Naive thymus-derived CD4-positive, alpha-beta T cell (primary cell): Measurements from ENCODE around the gene REX1BD. TPM values are rescaled to one million over a fixed set of nuclear protein-coding genes. Genes with fewer than 3 reads are reported as not detected.

Experiments used
- ATAC-seq: fragments of 150-1000 bp; cut with Tn5 transposase; 2 replicates; pipeline ENCODE4 v1.10.0; 2021; ENCODE audit warnings: mild to moderate bottlenecking, moderate library complexity
- CTCF ChIA-PET: fragments of 350-600 bp; sonication (Branson Sonifier 250); formaldehyde crosslinking; loops from one replicate; lab custom pipeline; 2021; ENCODE audit warnings: antibody characterized with exemption; lab: Charles Lee
- POLR2A ChIA-PET: fragments of 350-600 bp; sonication (Branson Sonifier 250); formaldehyde crosslinking; loops from one replicate; lab custom pipeline; 2021; ENCODE audit warnings: antibody characterized with exemption, inconsistent platforms; lab: Charles Lee
- DNase-seq, 9 donors: peaks; one replicate each; pipeline versions ENCODE4 v3.0.0 to v3.0.0-alpha.2; 2020 to 2022; ENCODE audit warnings: mixed read lengths in 1 of 9
- H3K27ac ChIP-seq: one replicate; pipeline ENCODE4 v1.7.0; 2013; ENCODE audit warnings: mild to moderate bottlenecking, low read depth, low read length, moderate library complexity
- H3K27me3 ChIP-seq, 2 donors: one replicate each; pipeline ENCODE4 v1.7.0; 2013; ENCODE audit warnings: low read length in 2 of 2, mild to moderate bottlenecking in 2 of 2, moderate library complexity in 2 of 2; ENCODE audit not compliant: control insufficient read depth in 2 of 2, insufficient read depth in 2 of 2
- H3K36me3 ChIP-seq, 3 experiments: 1 replicate in 2 of 3; 2 replicates in 1 of 3; pipeline ENCODE4 v1.7.0; 2013; ENCODE audit warnings: low read length in 3 of 3, mild to moderate bottlenecking in 3 of 3, moderate library complexity in 1 of 3; ENCODE audit not compliant: insufficient read depth in 3 of 3, control insufficient read depth in 2 of 3
- H3K4me1 ChIP-seq, 2 donors: one replicate each; pipeline ENCODE4 v1.7.0; 2013; ENCODE audit warnings: low read length in 2 of 2, mild to moderate bottlenecking in 2 of 2, moderate library complexity in 1 of 2; ENCODE audit not compliant: control insufficient read depth in 2 of 2, insufficient read depth in 2 of 2
- H3K4me3 ChIP-seq: 2 replicates; pipeline ENCODE4 v1.7.0; 2013; ENCODE audit warnings: mild to moderate bottlenecking, low read length
- H3K9me3 ChIP-seq, 3 experiments: 1 replicate in 2 of 3; 2 replicates in 1 of 3; pipeline ENCODE4 v1.7.0; 2013; ENCODE audit warnings: low read length in 3 of 3; ENCODE audit not compliant: control insufficient read depth in 2 of 3
- H3K27ac Mint-ChIP-seq, 9 donors: one replicate each; pipeline ENCODE4 v1.8.0; 2020 to 2022; ENCODE audit warnings: mixed read lengths in 9 of 9, mild to moderate bottlenecking in 8 of 9, moderate library complexity in 5 of 9, inconsistent platforms in 2 of 9
- H3K27me3 Mint-ChIP-seq, 5 donors: one replicate each; pipeline ENCODE4 v1.8.0; 2021 to 2022; ENCODE audit warnings: mixed read lengths in 5 of 5, mild to moderate bottlenecking in 1 of 5
- H3K36me3 Mint-ChIP-seq, 5 donors: one replicate each; pipeline ENCODE4 v1.8.0; 2020 to 2022; ENCODE audit warnings: mixed read lengths in 5 of 5, mild to moderate bottlenecking in 3 of 5, inconsistent platforms in 1 of 5
- H3K4me1 Mint-ChIP-seq, 7 donors: one replicate each; pipeline ENCODE4 v1.8.0; 2020 to 2022; ENCODE audit warnings: mixed read lengths in 7 of 7, mild to moderate bottlenecking in 3 of 7, inconsistent platforms in 1 of 7
- H3K4me3 Mint-ChIP-seq, 10 donors: one replicate each; pipeline ENCODE4 v1.8.0; 2020 to 2022; ENCODE audit warnings: mild to moderate bottlenecking in 10 of 10, mixed read lengths in 10 of 10, moderate library complexity in 6 of 10, inconsistent platforms in 2 of 10
- H3K9me3 Mint-ChIP-seq, 11 donors: one replicate each; pipeline ENCODE4 v1.8.0; 2020 to 2022; ENCODE audit warnings: mixed read lengths in 11 of 11, mild to moderate bottlenecking in 4 of 11, inconsistent platforms in 1 of 11, moderate library complexity in 1 of 11
- intact Hi-C, 2 donors: fragments of 100-400 bp; cut with micrococcal nuclease; formaldehyde crosslinking; loops; one replicate each; pipeline ENCODE4 v1.15.1; 2023
- polyA plus RNA-seq, 2 donors: library from polyadenylated mRNA; unstranded; fragments of 300-500 nt; fragmentation: Illumina TruSeq; gene quantifications; one replicate each; pipeline ENCODE4 v1.2.3, GENCODE V29; 2021
- total RNA-seq, 6 experiments: library from RNA in 5 of 6; stranded (reverse) in 5 of 6; gene quantifications; 1 replicate in 5 of 6; 2 replicates in 1 of 6; pipeline ENCODE4 v1.2.3 and lab custom pipeline; 2021 to 2026

REX1BD gene
- total and polyA plus RNA-seq, 7 experiments from 2014 or later, result 83.9 to 197 (median 151) TPM

DNA sequence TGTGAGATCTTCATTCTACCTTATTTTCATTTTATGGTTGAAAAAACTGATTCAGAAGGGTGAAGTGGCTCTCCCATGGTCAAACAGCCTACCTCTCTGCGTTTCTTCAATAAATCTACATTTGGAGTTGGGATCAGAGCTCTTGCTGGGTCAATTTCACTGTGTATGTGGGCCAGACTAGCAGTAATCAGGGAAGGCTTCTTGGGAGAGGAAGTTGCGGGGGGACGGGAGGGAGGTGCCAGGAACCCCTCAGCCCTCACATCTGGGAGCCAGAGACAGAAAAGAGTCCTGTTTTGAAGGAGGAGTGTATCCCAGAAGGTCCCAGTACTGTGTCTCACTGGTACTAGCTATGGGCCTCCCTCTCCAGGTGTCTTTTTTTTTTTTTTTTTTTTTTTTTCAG is 30.0 kb upstream of the REX1BD start:
- Mint-ChIP-seq H3K36me3 (peaks cover 0 to 13% (median 3%) of the 10 kb centered on the region in 5 donors), H3K27ac (peak overlapping the region; percentile 87 to 97 (median 95)), H3K27me3 (no peaks in the 10 kb centered on the region), H3K4me3 (peak overlapping the region; percentile 83 to 93 (median 91)), H3K4me1 (peaks cover 6 to 25% (median 23%) of the 10 kb centered on the region in 7 donors), H3K9me3 (peaks cover 0 to 2% (median 0%) of the 10 kb centered on the region in 11 donors)
- H3K4me3 ChIP-seq, result peak overlapping the region; percentile 84
- ATAC-seq, result no peak
- no peaks in the 10 kb centered on the region for H3K27me3 ChIP-seq
- ChIA-PET POLR2A (interaction anchor here (0.6 to 2.6 kb wide), 12 partner anchors 8 to 389 kb away, joined by 4 to 47 read pairs (median 10); partner anchors contain the start of genes COPE, DDX49, ELL and FKBP8), CTCF (interaction anchor here (1.0 to 2.1 kb wide), 5 partner anchors 13 to 288 kb away, joined by 3 to 11 read pairs (median 7); partner anchors contain the start of gene UBA52)
- peaks cover 0 to 22% (median 7%) of the 10 kb centered on the region in 3 experiments for H3K36me3 ChIP-seq
- peak overlapping the region; percentile 95 for H3K27ac ChIP-seq
- no peaks in the 10 kb centered on the region for H3K9me3 ChIP-seq
- H3K4me1 ChIP-seq, result peaks cover 13 to 15% of the 10 kb centered on the region in 2 donors
- no peak for DNase-seq
- intact Hi-C loops, result no loop called here

DNA sequence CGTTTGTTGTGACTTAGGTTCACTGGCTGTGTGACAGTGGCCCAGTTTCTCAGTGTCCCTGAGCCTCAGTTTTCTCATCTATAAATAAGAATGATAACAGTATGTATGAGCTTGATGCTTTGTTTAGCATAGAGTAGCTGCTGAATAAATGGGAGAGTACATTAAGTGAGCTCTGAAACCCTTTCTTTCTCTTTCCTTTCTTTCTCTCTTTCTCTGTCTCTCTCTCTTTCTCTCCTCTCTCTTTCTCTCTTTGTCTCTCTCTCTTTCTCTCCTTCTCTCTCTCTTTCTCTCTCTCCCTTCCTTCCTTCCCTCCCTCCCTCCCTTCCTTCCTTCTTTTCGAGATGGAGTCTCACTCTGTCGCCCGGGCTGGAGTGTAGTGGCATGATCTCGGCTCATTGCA is 28.9 kb upstream of the REX1BD start:
- Histone ChIP-seq H3K4me3 (no peak overlapping the region), H3K27ac (peak overlapping the region; percentile 95), H3K36me3 (peaks cover 0 to 32% (median 9%) of the 10 kb centered on the region in 3 experiments), H3K4me1 (peaks cover 13 to 15% of the 10 kb centered on the region in 2 donors), H3K27me3 (no peaks in the 10 kb centered on the region), H3K9me3 (no peaks in the 10 kb centered on the region)
- intact Hi-C loops, result no loop called here
- Mint-ChIP-seq H3K4me1 (peaks cover 6 to 25% (median 23%) of the 10 kb centered on the region in 7 donors), H3K9me3 (peaks cover 0 to 2% (median 0%) of the 10 kb centered on the region in 11 donors), H3K4me3 (peak overlapping the region; percentile 83 to 93 (median 91)), H3K27me3 (no peaks in the 10 kb centered on the region), H3K36me3 (peaks cover 0 to 18% (median 3%) of the 10 kb centered on the region in 5 donors), H3K27ac (peak overlapping the region in 8 of 9 donors; percentile 23 to 97 (median 81))
- no peak for ATAC-seq
- no peak for DNase-seq
- POLR2A ChIA-PET, result interaction anchor here (1.8 kb wide), 1 partner anchor 12 kb away, joined by 4 read pairs; the partner anchor contains the start of gene UBA52
- CTCF ChIA-PET, result no interaction called here

DNA sequence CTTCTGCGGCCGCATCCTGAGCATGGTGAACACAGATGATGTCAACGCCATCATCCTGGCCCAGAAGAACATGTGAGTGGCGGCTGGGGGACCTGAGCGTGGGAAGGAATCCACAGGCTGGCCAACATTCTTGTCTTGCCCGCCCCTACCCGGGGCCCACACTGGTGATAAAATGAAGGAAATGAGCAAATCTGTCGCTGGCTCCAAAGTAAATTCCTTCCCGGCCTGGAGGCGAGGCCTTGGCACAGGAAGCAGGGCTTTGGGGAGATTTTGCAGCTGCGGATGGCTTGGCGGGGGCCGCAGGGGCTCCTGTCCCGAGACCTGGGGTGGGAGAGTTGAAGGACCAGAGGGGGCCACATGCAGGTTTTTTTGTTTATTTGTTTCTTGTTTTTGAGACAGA is 26.5 kb upstream of the REX1BD start:
- no peaks in the 10 kb centered on the region for H3K9me3 ChIP-seq
- H3K9me3 Mint-ChIP-seq, result peaks cover 0 to 2% (median 0%) of the 10 kb centered on the region in 11 donors
- no peak overlapping the region for H3K4me3 Mint-ChIP-seq
- H3K4me1 Mint-ChIP-seq, result peaks cover 6 to 25% (median 23%) of the 10 kb centered on the region in 7 donors
- H3K4me1 ChIP-seq, result peaks cover 11 to 13% of the 10 kb centered on the region in 2 donors
- POLR2A ChIA-PET, result interaction anchor here (0.7 to 1.2 kb wide), 4 partner anchors 9 to 1044 kb away, joined by 3 to 5 read pairs (median 3); partner anchors contain the start of gene UBA52
- no peak for ATAC-seq
- CTCF ChIA-PET, result no interaction called here
- DNase-seq, result no peak
- peaks cover 0 to 26% (median 3%) of the 10 kb centered on the region in 5 donors for H3K36me3 Mint-ChIP-seq
- intact Hi-C loops, result no loop called here
- peaks cover 0 to 56% (median 17%) of the 10 kb centered on the region in 3 experiments for H3K36me3 ChIP-seq
- H3K27ac ChIP-seq, result no peak overlapping the region
- no peak overlapping the region for H3K4me3 ChIP-seq
- no peak overlapping the region for H3K27ac Mint-ChIP-seq
- H3K27me3 ChIP-seq, result no peaks in the 10 kb centered on the region
- no peaks in the 10 kb centered on the region for H3K27me3 Mint-ChIP-seq

DNA sequence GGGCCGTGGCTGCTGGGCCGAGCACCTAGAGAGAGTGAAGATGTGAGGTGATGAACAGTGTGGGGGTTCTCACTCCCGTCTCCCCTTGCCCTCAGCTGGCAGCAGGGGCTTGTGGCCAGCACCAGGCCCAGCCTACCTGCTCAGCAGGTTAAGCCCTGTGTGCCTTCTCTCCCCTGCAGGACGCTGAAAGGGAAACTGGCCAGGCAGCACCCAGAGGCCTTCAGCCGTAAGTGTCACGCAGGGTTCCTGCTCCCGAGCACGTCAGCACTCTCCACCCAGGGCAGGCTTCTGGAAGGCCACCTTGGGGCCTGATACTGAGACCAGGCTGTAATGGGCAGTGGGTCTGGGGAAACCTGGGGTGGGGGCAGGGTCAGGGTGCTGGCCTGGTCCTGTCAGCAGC is 21.6 kb upstream of the REX1BD start:
- Mint-ChIP-seq H3K27me3 (peaks cover 0 to 2% (median 0%) of the 10 kb centered on the region in 5 donors), H3K27ac (no peak overlapping the region), H3K4me3 (no peak overlapping the region), H3K36me3 (peaks cover 0 to 34% (median 7%) of the 10 kb centered on the region in 5 donors), H3K4me1 (peaks cover 2 to 17% (median 8%) of the 10 kb centered on the region in 7 donors), H3K9me3 (no peaks in the 10 kb centered on the region)
- H3K36me3 ChIP-seq, result peaks cover 0 to 77% (median 13%) of the 10 kb centered on the region in 3 experiments
- no peaks in the 10 kb centered on the region for H3K9me3 ChIP-seq
- H3K4me1 ChIP-seq, result peaks cover 0 to under 1% of the 10 kb centered on the region in 2 donors
- H3K27me3 ChIP-seq, result no peaks in the 10 kb centered on the region
- H3K27ac ChIP-seq, result no peak overlapping the region
- POLR2A ChIA-PET, result interaction anchor here (1.2 to 2.4 kb wide), 2 partner anchors 9 to 22 kb away, joined by 3 to 16 read pairs; partner anchors contain the start of genes KXD1 and REX1BD
- H3K4me3 ChIP-seq, result no peak overlapping the region
- DNase-seq, result no peak
- intact Hi-C loops, result no loop called here
- CTCF ChIA-PET, result no interaction called here
- ATAC-seq, result no peak

- intact Hi-C loops, result no loop called here
- CTCF ChIA-PET, result no interaction called here
- Mint-ChIP-seq H3K4me1 (peaks cover 14 to 28% (median 19%) of the 10 kb centered on the region in 7 donors), H3K4me3 (no peak overlapping the region), H3K9me3 (no peaks in the 10 kb centered on the region), H3K36me3 (peaks cover 0 to 28% (median 11%) of the 10 kb centered on the region in 5 donors), H3K27me3 (peaks cover 0 to 2% (median 0%) of the 10 kb centered on the region in 5 donors), H3K27ac (no peak overlapping the region)
- Histone ChIP-seq H3K36me3 (peaks cover under 1 to 66% (median 10%) of the 10 kb centered on the region in 3 experiments), H3K9me3 (no peaks in the 10 kb centered on the region), H3K27me3 (no peaks in the 10 kb centered on the region), H3K4me1 (peaks cover 13 to 15% of the 10 kb centered on the region in 2 donors), H3K27ac (no peak overlapping the region), H3K4me3 (no peak overlapping the region)
- DNase-seq, result no peak
- POLR2A ChIA-PET, result interaction anchor here (0.7 to 2.4 kb wide), 3 partner anchors 10 to 372 kb away, joined by 3 to 16 read pairs (median 3); partner anchors contain the start of genes KXD1 and REX1BD
- no peak for ATAC-seq
These were observed 20.2 kb upstream of the REX1BD start for GRCh38 chr19:18568367-18568766.

GRCh38 chr19:18571564-18572344 is 16.8 kb upstream of the REX1BD start, which contains the start of gene UBA52:
UBA52 (plus strand) TSS chr19:18571857; CDS start chr19:18573301, 1,444 bp downstream.
- H3K4me1 Mint-ChIP-seq, result peaks cover 14 to 38% (median 26%) of the 10 kb centered on the region in 7 donors
- peaks cover 0 to 35% (median 17%) of the 10 kb centered on the region in 5 donors for H3K36me3 Mint-ChIP-seq

More at GRCh38 chr19:18571564-18572344, 16.8 kb upstream of the REX1BD start, which contains the start of gene UBA52:
- peaks cover 0 to 2% (median 0%) of the 10 kb centered on the region in 5 donors for H3K27me3 Mint-ChIP-seq
- H3K4me3 Mint-ChIP-seq, result peak within 1 kb of the TSS; percentile 83 to 97 (median 91)
- ATAC-seq, result peak; percentile 97
- H3K27ac Mint-ChIP-seq, result peak within 1 kb of the TSS; percentile 92 to 99 (median 96)
- Histone ChIP-seq H3K9me3 (no peaks in the 10 kb centered on the region), H3K4me3 (peak within 1 kb of the TSS; percentile 91), H3K36me3 (peaks cover 14 to 64% (median 26%) of the 10 kb centered on the region in 3 experiments), H3K27me3 (no peaks in the 10 kb centered on the region), H3K4me1 (peaks cover 17% of the 10 kb centered on the region in 2 donors), H3K27ac (peak within 1 kb of the TSS; percentile 94)
- intact Hi-C loops, result loop anchor here (1.0 to 10.0 kb wide), 7 partner anchors 14 to 348 kb away; partner anchors contain the start of genes COPE (in 2 of the 2), DDX49 (in 2 of the 2), ELL (in 2 of the 2) and KXD1 (in 2 of the 2)
- ChIA-PET POLR2A (interaction anchor here (0.6 to 3.5 kb wide), 24 partner anchors 9 to 347 kb away, joined by 3 to 47 read pairs (median 4); partner anchors contain the start of genes COPE, CRTC1, DDX49 and ELL), CTCF (interaction anchor here (0.6 to 2.0 kb wide), 8 partner anchors 14 to 261 kb away, joined by 3 to 11 read pairs (median 4); partner anchors contain the start of genes KXD1 and REX1BD)
- H3K9me3 Mint-ChIP-seq, result no peaks in the 10 kb centered on the region
- peak; percentile 97 to 99 (median 98) for DNase-seq
